Measurements from ENCODE around the gene DGKE.

Gene DGKE

DNA sequence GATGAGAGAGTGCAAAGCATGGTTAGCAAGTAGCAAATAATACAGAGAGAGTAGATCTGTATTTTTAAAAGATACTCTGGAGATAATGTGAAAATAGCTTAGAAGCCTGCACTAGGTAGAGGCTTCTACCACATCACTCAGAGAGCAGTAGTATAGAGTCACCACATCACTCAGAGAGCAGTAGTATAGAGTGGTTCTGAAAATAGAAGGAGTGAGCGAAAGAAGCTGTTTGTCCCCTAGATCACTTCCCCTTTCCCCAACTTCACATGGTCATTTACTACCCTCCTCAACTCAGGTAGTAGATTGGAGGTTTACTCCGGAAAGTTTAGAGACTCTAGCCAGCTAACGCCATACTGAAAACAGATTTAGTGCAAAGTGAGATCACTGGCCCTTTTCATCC lies 17.1 kb downstream of the DGKE start:
- FAIRE-seq: no peak

DNA sequence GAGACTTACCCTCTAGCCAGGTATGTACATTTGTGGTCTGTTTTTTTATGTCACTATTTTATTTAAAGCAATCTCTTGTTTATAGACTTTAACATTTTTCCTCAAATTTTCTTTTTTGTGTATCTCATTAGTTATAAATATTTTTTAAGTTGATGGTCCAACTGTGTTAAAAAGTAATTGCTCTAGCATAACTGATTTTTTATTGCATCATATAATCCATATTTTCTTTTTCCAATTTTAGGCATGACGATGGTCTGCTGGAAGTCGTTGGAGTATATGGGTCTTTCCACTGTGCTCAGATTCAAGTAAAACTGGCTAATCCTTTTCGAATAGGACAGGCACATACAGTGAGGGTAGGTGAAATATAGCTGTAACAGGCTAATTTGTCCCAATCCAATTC lies 27.9 kb downstream of the DGKE start:
- FAIRE-seq: no peak

DNA sequence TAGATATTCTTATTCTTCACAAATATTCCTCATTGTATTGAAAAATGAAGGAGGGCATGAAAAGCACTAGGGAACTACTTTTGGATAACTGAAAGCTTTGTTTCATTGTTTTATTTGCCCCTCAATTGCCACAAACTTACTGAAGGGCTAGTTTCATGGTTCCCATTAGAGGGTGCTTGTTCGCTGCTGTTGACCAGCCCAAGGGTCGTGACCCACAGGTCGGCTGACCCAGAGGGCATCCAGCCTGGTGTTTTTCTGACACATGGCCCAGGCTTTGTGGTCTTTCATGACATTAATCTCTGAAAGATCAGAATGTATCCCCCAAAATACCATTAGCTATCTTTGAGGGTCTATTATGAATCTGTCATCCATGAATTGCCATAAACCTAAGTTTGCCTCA lies 30.0 kb downstream of the DGKE start:
- FAIRE-seq: no peak

DNA sequence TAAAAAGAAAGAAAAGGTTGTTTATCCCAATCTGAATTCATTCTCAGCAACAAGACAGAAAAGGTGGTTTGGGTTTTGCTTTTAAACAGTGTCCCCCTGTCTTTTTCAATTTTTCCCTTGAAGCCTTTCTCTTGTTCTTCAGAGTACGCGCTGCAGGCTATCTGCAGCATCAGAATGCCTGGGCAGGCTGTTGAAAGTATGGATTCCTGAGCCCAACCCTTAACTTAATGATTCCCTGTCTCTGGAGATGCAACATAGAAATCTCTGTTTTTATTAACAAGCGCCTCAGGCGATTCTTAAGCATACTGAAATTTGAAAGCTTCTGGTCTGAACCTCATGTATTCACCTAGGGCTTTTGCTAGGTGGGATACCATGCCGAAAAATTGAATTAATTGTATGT lies 32.1 kb downstream of the DGKE start:
- no peak for FAIRE-seq

DNA sequence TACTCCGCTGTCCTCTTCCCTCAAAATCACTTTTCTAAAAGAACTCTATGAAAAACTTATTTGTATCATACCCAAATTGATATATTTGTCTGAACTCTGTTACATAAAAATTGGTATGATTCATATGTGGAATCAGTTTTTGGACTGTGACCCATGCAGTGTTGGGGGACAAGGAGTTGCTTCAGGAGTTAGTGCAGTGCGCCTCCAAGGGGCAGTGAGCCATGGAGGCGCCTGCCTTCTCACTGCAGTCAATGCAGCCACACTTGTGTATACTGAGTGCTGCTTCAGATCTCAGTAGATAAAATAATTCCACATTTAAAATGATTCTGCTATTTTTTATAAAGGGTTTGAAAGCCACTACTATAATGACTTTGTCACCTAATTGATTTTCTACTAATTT lies 32.5 kb downstream of the DGKE start:
- no peak for FAIRE-seq

DNA sequence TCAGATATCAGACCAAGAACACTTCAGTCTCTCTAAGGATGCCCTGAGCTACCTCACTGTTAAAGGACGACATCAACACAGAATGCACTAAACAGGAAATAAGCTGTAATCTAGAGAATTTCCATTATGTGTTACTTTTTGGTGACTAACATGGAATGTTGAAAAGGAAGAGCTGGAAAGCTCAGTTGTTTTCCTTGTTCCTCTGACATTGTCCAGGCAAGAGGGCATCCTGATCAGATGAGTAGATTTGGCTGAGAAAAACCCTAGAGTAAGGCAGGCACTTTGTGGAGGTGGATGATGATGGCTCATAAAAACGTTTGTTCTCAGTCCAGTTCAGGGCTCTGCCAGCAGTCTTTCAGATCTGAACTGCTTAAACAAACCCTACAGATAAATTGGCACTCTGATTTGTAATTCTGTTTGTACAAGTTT lies 34.0 kb downstream of the DGKE start:
- no peak for FAIRE-seq

DNA sequence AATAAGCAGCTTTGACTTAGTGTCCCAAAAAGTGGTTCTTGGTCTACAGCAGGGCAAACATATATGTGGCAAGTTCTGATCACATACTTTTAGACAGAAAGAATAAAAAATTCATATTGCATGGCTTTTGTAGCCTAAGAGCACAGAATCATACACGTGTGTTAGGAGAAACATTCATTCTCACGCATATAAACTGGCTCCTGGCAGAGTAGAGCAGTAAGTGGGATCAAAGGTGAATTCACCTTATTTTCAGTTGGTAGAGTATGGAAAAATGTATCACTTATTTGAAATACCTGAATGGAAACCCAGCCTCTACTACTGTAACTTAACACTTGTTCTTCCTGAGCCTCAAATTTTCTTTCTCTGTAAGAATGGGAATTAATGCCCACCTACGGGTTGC lies 34.8 kb downstream of the DGKE start:
- FAIRE-seq: no peak

DNA sequence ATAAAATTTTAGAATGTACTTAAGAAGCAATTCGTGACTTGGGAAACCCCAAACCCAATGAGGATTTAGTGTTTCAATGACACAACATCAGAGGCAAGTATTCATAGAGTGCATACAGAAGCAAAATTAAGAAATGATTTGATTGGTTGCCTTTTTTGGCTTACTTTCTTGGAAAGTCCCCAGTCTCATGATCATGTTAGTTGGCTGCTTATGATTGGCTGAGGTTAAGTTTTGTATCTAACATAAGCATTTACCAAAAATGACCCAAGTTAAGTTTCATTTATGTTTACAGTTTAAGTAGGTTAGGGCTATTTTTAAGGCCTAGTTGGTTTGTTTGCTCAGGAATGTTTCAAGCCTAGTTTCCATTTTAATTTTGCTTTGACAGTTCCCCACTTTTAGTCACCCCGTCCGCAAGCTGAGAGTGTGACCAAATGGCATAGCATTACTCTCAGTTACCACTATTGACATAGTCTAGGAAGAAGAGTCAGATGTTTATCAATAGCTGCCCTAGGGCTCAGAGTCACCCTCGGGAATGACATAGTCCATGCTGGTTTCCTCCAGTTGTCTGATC lies 36.2 kb downstream of the DGKE start:
- no peak for FAIRE-seq

DNA sequence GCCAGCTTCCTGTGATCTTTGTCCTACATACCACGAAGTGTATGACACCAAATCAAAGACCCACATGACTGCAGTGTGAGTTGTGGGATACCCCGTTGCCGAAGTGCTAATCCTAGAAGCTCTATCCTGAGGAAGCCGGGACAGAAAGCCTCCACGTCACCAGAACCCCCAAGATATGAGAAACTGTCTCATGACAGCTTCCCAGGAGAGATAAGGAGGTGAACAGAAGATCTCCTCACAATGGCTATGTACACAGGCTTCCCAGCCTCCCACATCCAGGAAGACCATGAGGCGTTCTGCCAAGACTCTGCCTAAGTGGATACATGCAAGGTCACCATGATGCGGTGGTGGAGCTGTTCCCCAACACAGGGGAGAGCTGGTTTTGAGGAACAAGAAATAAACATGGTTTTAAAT lies 42.8 kb downstream of the DGKE start:
- FAIRE-seq: no peak

DNA sequence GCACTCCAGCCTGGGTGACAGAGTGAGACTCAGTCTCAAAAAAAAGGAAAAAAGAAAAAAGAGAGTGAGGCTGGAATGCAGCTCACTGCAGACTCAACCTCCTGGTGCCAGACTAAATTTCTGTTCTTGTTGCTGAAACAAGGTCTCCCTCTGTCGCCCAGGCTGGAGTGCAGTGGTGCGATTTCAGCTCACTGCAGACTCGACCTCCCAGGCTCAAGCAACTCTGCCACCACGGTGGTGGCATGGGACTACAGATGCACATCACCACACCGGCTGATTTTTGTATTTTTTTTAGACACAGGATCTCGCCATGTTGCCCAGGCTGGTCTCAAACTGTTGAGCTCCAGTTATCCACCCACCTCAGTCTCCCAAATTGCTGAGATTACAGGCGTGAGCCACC lies 45.3 kb downstream of the DGKE start:
- no peak for FAIRE-seq

DNA sequence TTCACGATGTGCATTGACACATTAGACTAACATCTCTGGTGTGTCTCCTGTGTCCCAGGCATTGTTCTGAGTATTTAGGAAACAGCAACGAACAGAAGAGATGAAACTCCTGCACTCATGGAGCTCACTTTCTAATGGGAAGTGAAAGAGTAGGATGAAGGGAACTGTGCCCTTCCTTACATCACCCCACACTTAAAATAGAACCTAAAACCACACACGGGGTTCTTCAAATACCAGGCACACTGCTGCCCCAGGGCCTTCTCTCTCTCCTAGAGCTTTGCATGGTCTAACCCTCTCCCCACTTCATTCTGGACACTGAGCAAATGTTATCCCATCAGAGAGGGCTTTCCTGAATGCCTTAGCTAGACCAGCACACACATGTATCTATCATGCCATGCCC lies 46.2 kb downstream of the DGKE start:
- FAIRE-seq: no peak

DNA sequence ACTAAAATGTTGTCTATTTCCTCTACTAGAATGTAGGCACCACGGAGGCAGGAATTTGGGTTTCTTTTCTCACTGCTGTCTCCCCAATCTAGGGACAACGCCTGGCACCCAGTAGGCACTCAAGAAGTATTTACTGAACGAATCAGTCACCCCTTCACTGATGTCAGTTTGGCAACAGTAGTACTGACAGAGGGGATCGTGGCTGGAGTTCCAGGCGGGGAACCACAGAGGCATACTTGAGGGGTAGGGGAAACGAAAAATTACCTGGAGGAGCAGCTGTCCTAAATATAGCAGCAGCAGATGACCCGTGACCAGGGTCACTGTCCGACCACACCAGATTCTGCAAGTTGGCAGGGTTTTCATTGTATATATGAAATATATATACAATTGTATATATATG lies 46.6 kb downstream of the DGKE start:
- no peak for FAIRE-seq

DNA sequence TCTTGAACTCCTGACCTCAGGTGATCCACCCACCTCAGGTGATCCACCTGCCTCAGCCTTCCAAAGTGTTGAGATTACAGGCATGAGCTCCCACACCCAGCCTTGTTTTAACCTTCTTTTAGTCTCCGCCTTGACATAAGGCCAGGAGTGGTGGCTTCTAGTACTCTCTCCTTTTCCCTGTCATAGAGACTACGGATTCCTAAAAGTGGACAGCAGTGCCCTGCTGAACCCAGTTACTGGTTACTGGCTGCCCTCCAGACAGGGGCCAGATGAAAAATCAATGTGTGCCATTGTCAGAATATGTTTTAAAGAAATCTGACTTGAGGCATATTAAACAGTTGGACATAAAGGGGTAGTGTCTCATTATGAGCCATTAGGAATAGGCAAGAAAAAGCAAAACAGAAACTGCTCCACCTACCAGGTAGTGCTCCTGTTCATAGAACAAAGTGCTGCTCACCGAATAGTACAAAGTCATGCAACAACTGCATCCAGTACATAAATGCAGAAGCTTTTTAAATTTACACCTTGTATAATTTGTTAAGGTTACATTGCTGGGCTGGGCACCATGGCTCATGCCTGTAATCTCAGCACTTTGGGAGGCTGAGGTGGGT lies 47.8 kb downstream of the DGKE start:
- FAIRE-seq: no peak

DNA sequence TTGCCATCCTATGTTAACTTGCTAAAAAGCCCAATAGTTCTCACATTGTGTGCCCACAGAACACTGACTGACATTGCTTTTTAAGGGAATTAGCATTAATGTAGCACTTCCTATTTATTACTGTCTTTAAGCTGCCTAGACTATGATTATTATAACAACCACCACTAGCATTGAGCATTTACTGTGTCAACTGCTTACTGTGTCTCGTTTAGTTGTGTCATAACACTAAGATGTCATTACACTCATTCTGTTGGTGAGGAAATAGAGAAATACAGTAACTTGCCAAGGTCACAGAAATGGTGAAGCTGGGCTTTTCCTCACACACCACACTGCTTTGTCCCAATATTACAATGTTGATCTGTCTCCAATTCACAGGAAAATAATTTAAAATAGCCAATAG lies 49.7 kb downstream of the DGKE start:
- FAIRE-seq: no peak

DNA sequence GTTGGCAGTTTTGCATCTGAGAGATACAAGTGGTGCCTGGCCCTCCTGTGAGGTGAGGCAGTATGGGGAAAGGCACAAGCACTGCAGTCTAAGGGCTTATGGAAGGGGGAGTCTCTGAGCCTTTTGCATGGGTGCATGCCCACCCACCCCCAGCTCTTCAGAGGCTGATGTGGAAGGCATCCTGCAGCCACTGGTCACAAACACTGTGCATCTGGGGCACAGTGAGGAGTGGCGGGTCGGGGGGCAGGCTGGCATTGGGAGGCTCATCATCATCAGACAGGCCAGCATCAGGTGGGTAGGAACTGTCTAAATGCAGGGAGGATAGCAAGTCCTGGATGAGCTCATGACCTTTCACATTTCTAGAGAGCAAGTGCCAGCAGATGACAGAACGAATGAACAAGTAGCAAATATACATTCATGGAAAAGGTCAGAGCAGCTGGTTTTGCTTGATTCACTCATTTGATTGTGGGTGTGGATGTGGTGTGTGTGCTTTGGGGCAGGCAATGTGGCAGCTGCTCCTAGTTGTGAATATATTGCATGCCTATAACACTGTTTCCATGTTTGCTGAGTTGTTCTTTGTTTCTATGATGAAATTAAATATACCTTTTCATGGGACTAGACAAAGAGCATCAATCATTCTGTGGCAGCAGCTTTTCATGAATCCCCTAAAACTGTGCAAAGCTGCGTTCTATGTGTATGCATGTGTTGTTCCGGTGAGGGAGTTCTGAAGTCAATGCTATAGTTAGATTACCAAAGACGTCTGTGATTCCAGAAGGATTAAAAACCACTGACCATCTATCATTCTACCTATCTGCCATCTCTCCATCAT lies 50.7 kb downstream of the DGKE start:
- FAIRE-seq: no peak

DNA sequence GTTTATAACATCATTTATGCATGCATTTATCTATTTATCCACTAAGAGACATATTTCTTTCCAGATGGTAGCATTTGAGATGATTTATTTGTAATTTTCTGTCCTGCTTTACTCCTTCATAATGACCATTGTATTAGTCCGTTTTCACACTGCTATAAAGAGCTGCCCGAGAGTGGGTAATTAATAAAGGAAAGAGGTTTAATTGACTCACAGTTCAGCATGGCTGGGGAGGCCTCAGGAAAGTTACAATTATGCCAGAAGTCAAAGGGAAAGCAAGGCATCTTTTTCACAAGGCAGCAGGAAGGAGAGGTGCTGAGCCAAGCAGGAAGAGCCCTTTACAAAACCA lies 51.3 kb downstream of the DGKE start:
- no peak for FAIRE-seq

DNA sequence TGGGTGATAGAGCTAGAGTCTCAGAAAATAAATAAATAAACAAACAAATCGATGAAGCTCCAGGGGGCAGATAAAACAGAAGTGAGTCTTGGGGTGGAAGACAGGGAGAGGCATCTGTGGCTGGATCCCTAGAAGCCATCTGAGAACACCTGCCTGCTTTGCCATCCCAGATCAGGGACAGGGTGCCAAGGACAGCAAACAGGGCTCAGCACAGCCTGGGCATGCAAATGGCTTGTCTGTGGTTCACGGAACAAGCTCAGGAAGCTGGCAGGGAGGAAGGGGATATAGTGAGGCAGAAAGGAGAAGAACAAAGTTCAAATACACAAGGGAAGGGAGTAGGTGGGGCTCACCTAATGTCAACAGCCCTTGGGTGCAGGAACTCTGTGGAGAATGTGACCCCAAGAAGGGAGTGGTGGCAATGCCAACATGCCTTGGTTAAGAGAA lies 52.4 kb downstream of the DGKE start:
- FAIRE-seq: no peak

DNA sequence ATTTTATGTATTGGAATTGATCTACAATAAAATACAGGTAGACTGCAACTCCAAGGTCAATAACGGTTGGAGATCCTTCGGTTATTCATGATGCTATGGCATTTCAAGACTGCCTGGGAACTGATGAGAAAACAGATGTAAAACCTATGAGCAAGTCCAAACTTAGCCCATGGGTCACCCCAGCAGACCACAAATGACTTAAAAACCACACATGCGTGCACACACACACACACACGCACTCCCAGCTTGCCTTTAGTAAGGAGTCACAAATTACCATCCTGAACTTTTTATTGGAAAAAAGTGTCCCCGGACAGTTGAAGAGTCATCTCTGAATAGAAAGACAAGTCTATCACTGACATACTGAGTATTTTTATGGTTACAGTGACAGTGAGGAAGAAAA lies 53.2 kb downstream of the DGKE start:
- no peak for FAIRE-seq

DNA sequence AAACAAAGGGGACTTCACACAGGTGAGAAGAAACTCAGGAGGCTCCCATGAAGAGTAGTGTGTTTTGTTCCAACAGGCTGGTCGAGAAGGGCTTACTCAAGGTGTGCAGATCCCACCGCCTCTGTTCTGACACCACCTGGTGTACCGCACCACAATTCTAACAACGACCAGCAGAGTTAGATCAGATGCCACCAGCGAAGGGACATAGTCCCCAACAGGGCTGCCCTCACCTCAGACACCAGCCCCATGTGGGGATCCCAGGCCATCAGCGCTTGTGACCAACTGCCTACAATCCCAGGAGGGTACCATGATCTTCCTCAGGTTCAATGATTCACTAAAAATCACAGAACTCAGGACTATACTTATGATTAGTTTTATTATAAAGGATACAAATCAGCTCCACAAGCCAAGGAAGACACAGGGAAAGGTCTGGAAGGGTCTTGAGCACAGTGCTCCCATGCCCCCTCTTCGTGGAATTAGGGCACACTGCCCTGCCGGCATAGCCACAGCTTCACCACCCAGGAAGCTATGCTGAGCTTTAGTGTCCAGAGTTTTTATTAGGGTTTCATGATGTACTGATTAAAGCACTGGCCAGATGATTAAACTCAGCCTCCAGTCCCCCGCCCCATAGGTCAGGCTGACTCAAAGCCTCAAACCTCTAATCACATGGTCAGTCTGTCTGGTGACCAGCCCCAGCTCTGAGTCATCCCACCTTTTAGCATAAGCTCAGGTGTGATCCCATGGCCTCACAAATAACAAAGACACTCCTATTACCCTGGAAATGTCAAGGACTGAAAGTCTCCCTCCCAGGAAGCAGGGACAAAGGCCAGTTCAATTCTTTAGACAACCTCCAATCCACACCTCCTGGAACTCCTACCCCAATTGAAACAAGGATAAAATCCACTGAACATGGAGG lies 53.9 kb downstream of the DGKE start:
- no peak for FAIRE-seq

DNA sequence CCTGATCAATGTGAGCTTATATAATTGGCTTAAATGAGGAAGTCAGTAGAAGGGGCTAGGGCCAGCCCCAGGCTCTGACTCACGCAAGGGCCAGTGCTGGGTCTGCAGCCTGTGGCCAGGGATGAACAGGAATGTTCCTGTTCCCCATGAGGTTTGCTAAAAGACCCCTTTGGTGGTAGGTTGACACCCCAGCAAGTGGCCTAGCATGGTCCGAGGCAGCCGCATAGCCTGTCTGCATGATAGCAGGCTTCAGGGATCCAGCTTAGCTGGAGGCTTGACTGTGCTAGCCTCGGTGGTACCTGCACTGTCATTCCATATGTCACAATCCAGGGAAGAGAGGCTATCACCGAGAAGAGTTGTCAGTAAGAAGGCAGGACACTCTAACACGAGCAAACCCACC lies 56.4 kb downstream of the DGKE start:
- no peak for FAIRE-seq

DNA sequence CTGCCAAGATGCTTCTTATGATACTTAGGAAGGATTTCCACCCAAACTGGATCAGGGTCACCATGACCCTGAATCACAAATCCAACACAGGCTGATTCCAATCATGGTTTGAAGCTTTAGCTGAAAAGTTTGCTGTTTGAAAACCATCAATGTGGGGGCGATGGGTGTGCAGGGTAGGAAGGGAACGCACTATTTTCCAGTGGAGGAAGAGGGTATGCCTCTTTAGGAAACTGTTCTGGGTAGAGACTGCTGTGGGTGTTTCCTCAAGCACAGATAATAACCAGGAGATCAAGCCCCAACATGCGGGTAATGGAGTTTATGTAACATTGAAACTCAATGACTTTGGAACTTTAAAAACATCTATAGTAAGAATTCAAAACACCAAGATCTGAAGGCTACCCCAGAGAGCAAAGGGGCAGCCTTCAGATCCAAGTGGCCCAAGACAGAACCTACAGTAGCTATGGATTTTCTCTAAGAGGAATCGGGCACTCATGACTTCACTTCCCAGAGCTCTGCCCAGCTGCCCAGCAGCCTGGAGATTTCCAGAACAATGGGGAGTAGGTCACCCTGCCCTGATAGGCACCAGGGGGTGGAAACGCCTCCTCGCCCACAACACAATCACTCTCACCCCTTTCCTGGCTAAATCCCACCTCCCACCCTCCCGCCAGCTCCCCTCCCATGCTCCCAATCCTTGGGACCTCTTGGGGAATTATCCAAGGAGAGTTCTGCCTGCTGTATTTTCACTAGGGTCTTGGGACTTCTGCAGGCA lies 57.1 kb downstream of the DGKE start:
- FAIRE-seq: no peak

DNA sequence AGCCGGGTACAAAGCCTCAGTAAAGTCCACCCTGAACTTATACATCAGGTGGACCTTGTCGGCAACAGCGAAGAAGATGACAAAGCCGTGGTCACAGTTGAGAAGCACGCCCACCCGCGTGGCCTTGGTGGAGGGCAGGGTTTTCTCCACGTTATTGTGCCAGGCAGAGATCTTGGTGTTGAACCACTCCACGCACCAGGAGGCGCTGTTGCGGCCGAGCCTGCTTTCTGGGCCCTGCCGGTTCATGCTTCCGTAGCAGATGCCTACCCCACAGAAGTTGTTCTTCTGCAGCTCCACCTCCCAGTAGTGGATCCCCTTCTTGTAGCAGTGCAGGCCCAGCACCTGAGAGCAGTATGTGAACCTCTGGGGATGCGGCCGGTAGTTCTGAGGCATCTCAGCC lies 57.8 kb downstream of the DGKE start:
- no peak for FAIRE-seq

DNA sequence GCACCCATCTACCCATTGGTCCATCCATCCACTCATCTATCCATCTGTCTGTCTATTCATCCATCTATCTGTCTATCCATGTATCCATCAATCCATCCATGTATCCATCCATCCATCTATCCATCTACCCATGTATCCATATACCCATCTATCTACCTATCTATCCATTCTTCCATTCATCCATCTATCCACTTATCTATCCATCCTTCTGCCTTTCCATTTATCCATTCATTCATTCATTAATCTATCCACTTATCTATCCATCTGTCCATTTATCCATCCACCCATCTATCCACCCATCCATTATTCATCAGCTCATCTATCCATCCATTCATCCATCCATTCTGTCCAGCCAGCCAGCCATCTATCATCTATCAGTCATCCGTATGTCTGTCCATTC lies 58.4 kb downstream of the DGKE start:
- FAIRE-seq: no peak

Measured in TTC549 (cell line).